GM18505 (cell line): Measurements from ENCODE around the gene ROMO1.
"Not testable (repeated sequence)": the region's sequence is repeated elsewhere in the genome, so short reads cannot be mapped to it uniquely, and the experiment has no call there.

Experiments used
- ATAC-seq: cut with Tn5 transposase; IDR thresholded peaks from one replicate; pipeline ENCODE4 v1.9.1; 2021; ENCODE audit not compliant: unreplicated experiment
- POLR2A ChIP-seq: IDR thresholded peaks from 4 replicates; pipeline ENCODE4 v1.6.1; 2011; ENCODE audit warnings: borderline replicate concordance; ENCODE audit not compliant: insufficient read depth, insufficient read length; ENCODE audit errors: extremely low read depth

ROMO1 gene

GRCh38 chr20:35663516-35664465 is 35.4 kb upstream of the ROMO1 start:
- ATAC-seq: peak; percentile 26
- no peak for TF ChIP-seq POLR2A

GRCh38 chr20:35664466-35665206 is 34.6 kb upstream of the ROMO1 start, which contains the start of the genes CPNE1 and RBM12:
CPNE1 (minus strand) TSS chr20:35664900; CDS start chr20:35632923, 31,977 bp downstream.
RBM12 (minus strand) TSS chr20:35664900; CDS start chr20:35655322, 9,578 bp downstream.
- peak; percentile 98 for TF ChIP-seq POLR2A
- ATAC-seq: peak; percentile 71

GRCh38 chr20:35665949-35666288 is 33.3 kb upstream of the ROMO1 start:
- no peak for ATAC-seq
- no peak for TF ChIP-seq POLR2A

- ATAC-seq: no peak
- no peak for TF ChIP-seq POLR2A
Measured at GRCh38 chr20:35669221-35669620, 30.0 kb upstream of the ROMO1 start.

GRCh38 chr20:35669681-35670080 is 29.5 kb upstream of the ROMO1 start:
- TF ChIP-seq POLR2A: no peak
- no peak for ATAC-seq

GRCh38 chr20:35673884-35674283 is 25.3 kb upstream of the ROMO1 start:
- no peak for ATAC-seq
- TF ChIP-seq POLR2A: no peak

- ATAC-seq: no peak
- no peak for TF ChIP-seq POLR2A
Measured at GRCh38 chr20:35674921-35675320, 24.3 kb upstream of the ROMO1 start.

GRCh38 chr20:35680452-35681183 is 18.6 kb upstream of the ROMO1 start:
- no peak for ATAC-seq
- no peak for TF ChIP-seq POLR2A

- no peak for TF ChIP-seq POLR2A
- ATAC-seq: no peak
Measured at GRCh38 chr20:35681960-35682359, 17.2 kb upstream of the ROMO1 start.

GRCh38 chr20:35685368-35685767 is 13.8 kb upstream of the ROMO1 start:
- ATAC-seq: not testable (repeated sequence)

- not testable (repeated sequence) for ATAC-seq
Measured at GRCh38 chr20:35686872-35687271, 12.3 kb upstream of the ROMO1 start.

- no peak for ATAC-seq
Measured at GRCh38 chr20:35690265-35690664, 8.9 kb upstream of the ROMO1 start.

GRCh38 chr20:35695245-35695749 is 3.9 kb upstream of the ROMO1 start:
- TF ChIP-seq POLR2A: no peak
- ATAC-seq: no peak

More at GRCh38 chr20:35690265-35690664, 8.9 kb upstream of the ROMO1 start:
- TF ChIP-seq POLR2A: no peak
